Pancreas (tissue), 10 donors: ENCODE data around the gene FRMD5. TPM values are rescaled to one million over a fixed set of nuclear protein-coding genes. Genes with fewer than 3 reads are reported as not detected.
"Not testable (repeated sequence)": the region's sequence is repeated elsewhere in the genome, so short reads cannot be mapped to it uniquely, and the experiment has no call there.

Source experiments
- ATAC-seq, 4 donors: fragments of 200-7000 bp; cut with Tn5 transposase; one replicate each; pipeline versions ENCODE4 v1.8.0 to v1.9.1; 2020; ENCODE audit warnings: mild to moderate bottlenecking in 4 of 4, moderate library complexity in 4 of 4
- DNase-seq, 6 donors: peaks; one replicate each; pipeline ENCODE4 v3.0.0-alpha.2; 2020
- FAIRE-seq: peaks from 2 replicates; lab custom pipeline; 2012; peaks lifted over from hg19 to GRCh38; lab: Jason Lieb, UNC
- H3K27ac ChIP-seq, 4 donors: fragments of 200-600 bp; sonication (generic); 1 replicate in 3 of 4; 2 replicates in 1 of 4; pipeline versions ENCODE4 v1.5.0 to v1.8.0; 2020
- H3K27me3 ChIP-seq, 4 donors: fragments of 200-600 bp; one replicate each; pipeline ENCODE4 v1.8.0; 2021
- H3K36me3 ChIP-seq, 3 donors: fragments of 200-600 bp; sonication (generic) in 1 of 3; one replicate each; pipeline versions ENCODE4 v1.5.0 to v1.8.0; 2020 to 2021
- H3K4me1 ChIP-seq, 3 donors: fragments of 200-600 bp; one replicate each; pipeline ENCODE4 v1.8.0; 2021
- H3K4me3 ChIP-seq, 4 donors: fragments of 200-600 bp; sonication (generic) in 2 of 4; one replicate each; pipeline versions ENCODE4 v1.5.0 to v1.8.0; 2020 to 2021
- H3K9me3 ChIP-seq, 4 donors: fragments of 200-600 bp; one replicate each; pipeline ENCODE4 v1.8.0; 2021
- CTCF ChIP-seq, 4 donors: fragments of 200-600 bp; sonication (generic) in 3 of 4; IDR thresholded peaks; one replicate each; pipeline versions ENCODE4 v1.5.0 to v1.8.0; 2021; ENCODE audit warnings: antibody characterized with exemption in 4 of 4
- WGBS, 2 donors: extraction: QIAGEN DNeasy Blood & Tissue Kit; methylation state at CpG; one replicate each; pipeline ENCODE4 v1.1.7; 2013; 5-methylcytosine and 5-hydroxymethylcytosine counted together
- intact Hi-C, 3 donors: fragments of 100-400 bp; cut with DNase I; formaldehyde crosslinking; loops; one replicate each; pipeline versions ENCODE4 v1.11.1 to v1.14.2; 2022
- polyA plus RNA-seq, 2 donors: library from polyadenylated mRNA; stranded (reverse); fragments of 200-250 nt; gene quantifications; one replicate each; pipeline ENCODE4 v1.2.3, GENCODE V29; 2013
- total RNA-seq, 6 donors: library from RNA; stranded (reverse); fragmentation: NEBNext Ultra II Directional in 4 of 6; extraction: Animal tissue kit (Norgen Biotek cat#: 25700) in 4 of 6; gene quantifications; one replicate each; pipeline versions ENCODE4 v1.2.1 to v1.2.4, GENCODE V29; 2021 to 2023
- donor health status: healthy with polysubstance abuse.
- donor health status: DM: no; HTN: no; CAD: no; lungs with moderate emphysema.
- donor health status: DM: no; HTN: no; CAD: no.
- donor health status: control.
- donor health status: control.
- donor health status: Bipolar disorder and iron deficiency.
- donor health status: DM: yes; HTN: yes; CAD: no.
- donor health status: DM: no; HTN: no; CAD: no.
- donor health status: DM: no; HTN: no; CAD: no.
- donor health status: DM: yes; HTN: yes; CAD: no.

The FRMD5 gene
- total and polyA plus RNA-seq, 8 donors = 0.04 to 1.5 (median 0.35) TPM; not detected in 1

- H3K27ac ChIP-seq = no peak overlapping the region
- no peaks in the 10 kb centered on the region for H3K27me3 ChIP-seq
- no peaks in the 10 kb centered on the region for H3K36me3 ChIP-seq
- H3K4me1 ChIP-seq = no peaks in the 10 kb centered on the region
- DNase-seq (no peak), FAIRE-seq (no peak), ATAC-seq (peak in 1 of 4 donors; percentile 30)
- 74 to 83% methylated on average over 1 of the region's 1 CpG for WGBS, 2 donors
- intact Hi-C loops = no loop called here
- no peaks in the 10 kb centered on the region for H3K9me3 ChIP-seq
- no peak for TF ChIP-seq CTCF (IDR thresholded peaks at IDR 0.05)
- no peak overlapping the region for H3K4me3 ChIP-seq
Measured at GRCh38 chr15:44010089-44010488, 185.0 kb downstream of the FRMD5 start.

- no peak overlapping the region for H3K27ac ChIP-seq
- intact Hi-C loops = no loop called here
- H3K9me3 ChIP-seq = no peaks in the 10 kb centered on the region
- no peak for DNase-seq
- H3K4me1 ChIP-seq = no peaks in the 10 kb centered on the region
- WGBS, 2 donors = 62 to 73% methylated on average over 2 of the region's 2 CpGs
- H3K4me3 ChIP-seq = no peak overlapping the region
- FAIRE-seq = no peak
- no peaks in the 10 kb centered on the region for H3K27me3 ChIP-seq
- no peak for TF ChIP-seq CTCF (IDR thresholded peaks at IDR 0.05)
- H3K36me3 ChIP-seq = no peaks in the 10 kb centered on the region
- no peak for ATAC-seq
Measured at GRCh38 chr15:44009038-44009437, 186.0 kb downstream of the FRMD5 start.

- ATAC-seq = peak in 1 of 4 donors; percentile 37
- H3K9me3 ChIP-seq, H3K27ac ChIP-seq, intact Hi-C loops, H3K4me1 ChIP-seq, H3K4me3 ChIP-seq, DNase-seq, H3K36me3 ChIP-seq, FAIRE-seq, H3K27me3 ChIP-seq: not testable (repeated sequence)
- WGBS, 2 donors = 81 to 86% methylated on average over 6 of the region's 6 CpGs
Measured at GRCh38 chr15:44000248-44000647, 194.8 kb downstream of the FRMD5 start.

- Histone ChIP-seq H3K36me3 (no peaks in the 10 kb centered on the region), H3K9me3 (no peaks in the 10 kb centered on the region), H3K27ac (peak overlapping the region in 2 of 4 donors; percentile 39 to 43), H3K27me3 (no peaks in the 10 kb centered on the region), H3K4me1 (peaks cover 0 to 4% (median 0%) of the 10 kb centered on the region in 3 donors), H3K4me3 (no peak overlapping the region)
- ATAC-seq (peak; percentile 77 to 94 (median 90)), FAIRE-seq (no peak), DNase-seq (peak in 4 of 6 donors; percentile 17 to 41 (median 27))
- intact Hi-C loops = no loop called here
- WGBS, 2 donors = 19 to 39% methylated on average over 4 of the region's 4 CpGs
- TF ChIP-seq CTCF (IDR thresholded peaks at IDR 0.05) = no peak
Measured at GRCh38 chr15:43998607-43999006, 196.5 kb downstream of the FRMD5 start.

GRCh38 chr15:43991206-43991605 lies 203.9 kb downstream of the FRMD5 start:
- H3K36me3 ChIP-seq = no peaks in the 10 kb centered on the region
- H3K4me1 ChIP-seq = no peaks in the 10 kb centered on the region
- no peak for TF ChIP-seq CTCF (IDR thresholded peaks at IDR 0.05)
- DNase-seq (no peak), ATAC-seq (no peak), FAIRE-seq (no peak)
- no peak overlapping the region for H3K4me3 ChIP-seq
- no peak overlapping the region for H3K27ac ChIP-seq
- no peaks in the 10 kb centered on the region for H3K27me3 ChIP-seq
- 59 to 73% methylated on average over 2 of the region's 2 CpGs for WGBS, 2 donors
- H3K9me3 ChIP-seq = no peaks in the 10 kb centered on the region
- intact Hi-C loops = no loop called here
